Endothelial cell (in vitro differentiated cells): ENCODE data around the gene TBC1D30. TPM values are rescaled to one million over a fixed set of nuclear protein-coding genes. Genes with fewer than 3 reads are reported as not detected.
A peak's percentile ranks its signal among the peaks of the same experiment; 100 is the strongest.

Source experiments
- DNase-seq: peaks from one replicate; pipeline ENCODE4 v3.0.0; 2021; ENCODE audit warnings: low spot score
- H3K27ac Mint-ChIP-seq: one replicate; pipeline ENCODE4 v1.8.0; 2021; ENCODE audit warnings: mixed read lengths, inconsistent platforms; ENCODE audit not compliant: unreplicated experiment
- H3K27me3 Mint-ChIP-seq: one replicate; pipeline ENCODE4 v1.8.0; 2021; ENCODE audit warnings: mild to moderate bottlenecking, moderate library complexity, mixed read lengths, inconsistent platforms; ENCODE audit not compliant: unreplicated experiment
- H3K36me3 Mint-ChIP-seq: one replicate; pipeline ENCODE4 v1.8.0; 2021; ENCODE audit warnings: mild to moderate bottlenecking, low read depth, mixed read lengths, inconsistent platforms; ENCODE audit not compliant: unreplicated experiment
- H3K4me1 Mint-ChIP-seq: one replicate; pipeline ENCODE4 v1.8.0; 2021; ENCODE audit warnings: mild to moderate bottlenecking, mixed read lengths, inconsistent platforms; ENCODE audit not compliant: unreplicated experiment
- H3K4me3 Mint-ChIP-seq: one replicate; pipeline ENCODE4 v1.8.0; 2021; ENCODE audit warnings: mild to moderate bottlenecking, mixed read lengths, inconsistent platforms; ENCODE audit not compliant: unreplicated experiment
- H3K9me3 Mint-ChIP-seq: one replicate; pipeline ENCODE4 v1.8.0; 2021; ENCODE audit warnings: mixed read lengths, inconsistent platforms; ENCODE audit not compliant: unreplicated experiment
- CTCF ChIP-seq: fragments of 200-600 bp; sonication (generic); IDR thresholded peaks from one replicate; pipeline ENCODE4 v1.5.0; 2021; ENCODE audit warnings: antibody characterized with exemption; ENCODE audit not compliant: unreplicated experiment
- total RNA-seq: library from RNA; stranded (reverse); fragmentation: NEBNext Ultra II Directional; extraction: Animal tissue kit (Norgen Biotek cat#: 25700); gene quantifications from one replicate; pipeline ENCODE4 v1.2.1, GENCODE V29; 2021; ENCODE audit not compliant: unreplicated experiment

Gene TBC1D30
- total RNA-seq, 1 donor from 2014 or later, result 3.6 TPM

DNA sequence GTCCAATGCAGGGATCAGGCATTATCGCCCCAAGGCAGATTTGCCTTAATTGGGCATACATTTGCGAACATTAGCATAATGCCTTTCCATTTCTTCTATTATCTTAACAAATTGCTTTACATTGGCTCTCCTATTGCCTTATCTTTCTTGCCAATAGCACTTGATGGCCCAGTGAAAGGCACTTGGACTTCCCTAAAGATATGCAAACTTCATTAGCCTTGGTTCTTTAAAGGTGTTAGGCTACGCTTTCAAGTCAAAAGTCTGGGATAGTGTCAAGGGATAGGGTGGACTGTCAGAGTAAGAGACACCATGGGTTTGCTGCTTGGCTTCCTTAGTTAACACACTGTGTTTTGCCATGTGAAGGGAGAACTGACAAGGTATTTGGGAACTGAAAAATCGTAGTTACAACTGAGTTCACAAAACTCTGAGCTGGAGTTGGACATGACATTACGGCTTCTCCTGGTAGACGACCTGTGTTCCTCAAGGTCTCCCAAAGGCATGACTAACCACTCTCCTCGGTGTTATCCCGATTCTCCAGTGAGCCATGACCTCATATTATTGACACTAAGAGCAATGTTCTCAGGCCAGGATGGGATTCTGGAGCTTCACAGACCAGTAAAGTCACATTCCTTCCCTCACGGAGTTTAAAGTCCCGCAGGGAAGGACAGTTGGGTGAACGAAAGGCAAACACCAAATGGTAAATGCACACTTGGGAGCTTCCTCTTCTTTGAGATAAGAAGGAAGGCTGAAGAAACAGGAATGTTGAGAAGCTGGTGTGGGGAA, 65.2 kb downstream of the TBC1D30 start:
- Mint-ChIP-seq H3K9me3 (no peaks in the 10 kb centered on the region), H3K27me3 (no peaks in the 10 kb centered on the region), H3K27ac (no peak overlapping the region), H3K4me3 (no peak overlapping the region), H3K36me3 (no peaks in the 10 kb centered on the region), H3K4me1 (no peaks in the 10 kb centered on the region)
- no peak for TF ChIP-seq CTCF
- no peak for DNase-seq

GRCh38 chr12:64890873-64891468, 66.5 kb downstream of the TBC1D30 start:
- no peak for DNase-seq
- Mint-ChIP-seq H3K27me3 (no peaks in the 10 kb centered on the region), H3K27ac (no peak overlapping the region), H3K36me3 (no peaks in the 10 kb centered on the region), H3K9me3 (no peaks in the 10 kb centered on the region), H3K4me3 (no peak overlapping the region), H3K4me1 (no peaks in the 10 kb centered on the region)
- peak; percentile 96 for TF ChIP-seq CTCF

- no peaks in the 10 kb centered on the region for H3K36me3 Mint-ChIP-seq
- no peaks in the 10 kb centered on the region for H3K4me1 Mint-ChIP-seq
- no peaks in the 10 kb centered on the region for H3K9me3 Mint-ChIP-seq
- DNase-seq, result no peak
- no peak overlapping the region for H3K27ac Mint-ChIP-seq
- no peak overlapping the region for H3K4me3 Mint-ChIP-seq
- H3K27me3 Mint-ChIP-seq, result no peaks in the 10 kb centered on the region
- TF ChIP-seq CTCF, result no peak
Observed at GRCh38 chr12:64891629-64892028, 67.2 kb downstream of the TBC1D30 start.

DNA sequence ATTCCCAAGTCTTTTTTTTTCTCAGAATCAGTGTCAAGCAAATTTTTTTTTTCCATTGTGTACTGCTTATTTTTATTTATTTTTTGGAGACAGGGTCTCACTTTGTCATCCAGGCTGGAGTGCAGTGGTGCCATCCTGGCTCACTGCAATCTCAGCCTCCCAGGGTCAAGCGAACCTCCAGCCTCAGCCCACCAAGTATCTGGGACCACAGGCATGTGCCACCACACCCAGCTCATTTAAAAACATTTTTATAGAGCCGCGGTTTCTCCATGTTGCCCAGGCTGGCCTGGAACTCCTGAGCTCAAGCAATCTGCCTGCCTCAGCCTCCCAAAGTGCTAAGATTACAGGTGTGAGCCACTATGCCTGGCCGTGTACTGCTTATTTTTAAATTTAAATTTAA, 68.1 kb downstream of the TBC1D30 start:
- H3K9me3 Mint-ChIP-seq, result no peaks in the 10 kb centered on the region
- H3K27ac Mint-ChIP-seq, result no peak overlapping the region
- TF ChIP-seq CTCF, result no peak
- H3K27me3 Mint-ChIP-seq, result no peaks in the 10 kb centered on the region
- H3K36me3 Mint-ChIP-seq, result no peaks in the 10 kb centered on the region
- no peak for DNase-seq
- no peak overlapping the region for H3K4me3 Mint-ChIP-seq
- no peaks in the 10 kb centered on the region for H3K4me1 Mint-ChIP-seq

- H3K4me3 Mint-ChIP-seq, result no peak overlapping the region
- DNase-seq, result no peak
Observed at GRCh38 chr12:64893961-64894360, 69.5 kb downstream of the TBC1D30 start.

More at GRCh38 chr12:64893961-64894360, 69.5 kb downstream of the TBC1D30 start:
- Mint-ChIP-seq H3K27me3 (no peaks in the 10 kb centered on the region), H3K4me1 (no peaks in the 10 kb centered on the region), H3K27ac (no peak overlapping the region), H3K9me3 (no peaks in the 10 kb centered on the region), H3K36me3 (no peaks in the 10 kb centered on the region)
- no peak for TF ChIP-seq CTCF
